HUES48 (cell line): ENCODE measurements around the gene LNX1.

Source experiments
- H3K27ac ChIP-seq: one replicate; pipeline ENCODE4 v1.7.0; 2013; ENCODE audit warnings: low read depth, low read length, inconsistent platforms
- H3K27me3 ChIP-seq: 2 replicates; pipeline ENCODE4 v1.6.1; 2013; ENCODE audit warnings: mild to moderate bottlenecking, low read length; ENCODE audit not compliant: control insufficient read depth, insufficient read depth
- H3K36me3 ChIP-seq: 2 replicates; pipeline ENCODE4 v1.6.1; 2013; ENCODE audit warnings: low read length; ENCODE audit not compliant: control insufficient read depth, insufficient read depth
- H3K4me1 ChIP-seq: 2 replicates; pipeline ENCODE4 v1.6.1; 2013; ENCODE audit warnings: mild to moderate bottlenecking, low read length; ENCODE audit not compliant: control insufficient read depth, insufficient read depth
- H3K4me3 ChIP-seq: 2 replicates; pipeline ENCODE4 v1.5.1; 2013; ENCODE audit warnings: mild to moderate bottlenecking, low read depth, low read length
- H3K9ac ChIP-seq: 2 replicates; pipeline ENCODE4 v1.6.1; 2013; ENCODE audit warnings: mild to moderate bottlenecking, low read depth, low read length, moderate library complexity
- H3K9me3 ChIP-seq: 2 replicates; pipeline ENCODE4 v1.6.1; 2013; ENCODE audit warnings: low read length; ENCODE audit not compliant: control insufficient read depth, insufficient read depth

LNX1 gene

GRCh38 chr4:53573696-53574095 is 17.6 kb downstream of the LNX1 start:
- no peaks in the 10 kb centered on the region for H3K9me3 ChIP-seq
- H3K27ac ChIP-seq, result no peak overlapping the region
- H3K9ac ChIP-seq, result no peak overlapping the region
- no peaks in the 10 kb centered on the region for H3K36me3 ChIP-seq
- no peaks in the 10 kb centered on the region for H3K4me1 ChIP-seq
- H3K4me3 ChIP-seq, result no peak overlapping the region
- no peaks in the 10 kb centered on the region for H3K27me3 ChIP-seq

- Histone ChIP-seq H3K9me3 (no peaks in the 10 kb centered on the region), H3K27ac (no peak overlapping the region), H3K4me1 (no peaks in the 10 kb centered on the region), H3K36me3 (no peaks in the 10 kb centered on the region), H3K9ac (no peak overlapping the region), H3K4me3 (no peak overlapping the region), H3K27me3 (no peaks in the 10 kb centered on the region)
Measured at GRCh38 chr4:53572600-53572994, 18.7 kb downstream of the LNX1 start.

- no peak overlapping the region for H3K4me3 ChIP-seq
- no peaks in the 10 kb centered on the region for H3K9me3 ChIP-seq
- no peak overlapping the region for H3K9ac ChIP-seq
- no peak overlapping the region for H3K27ac ChIP-seq
- H3K27me3 ChIP-seq, result no peaks in the 10 kb centered on the region
- H3K36me3 ChIP-seq, result no peaks in the 10 kb centered on the region
- H3K4me1 ChIP-seq, result no peaks in the 10 kb centered on the region
Measured at GRCh38 chr4:53571936-53572599, 19.2 kb downstream of the LNX1 start.

- H3K9ac ChIP-seq, result no peak overlapping the region
- no peaks in the 10 kb centered on the region for H3K27me3 ChIP-seq
- no peak overlapping the region for H3K4me3 ChIP-seq
- no peaks in the 10 kb centered on the region; the same call in 1 of the 2 replicates for H3K4me1 ChIP-seq
- no peak overlapping the region for H3K27ac ChIP-seq
- H3K9me3 ChIP-seq, result no peaks in the 10 kb centered on the region
- H3K36me3 ChIP-seq, result no peaks in the 10 kb centered on the region
Measured at GRCh38 chr4:53563824-53564223, 27.5 kb downstream of the LNX1 start.

GRCh38 chr4:53562409-53562808 is 28.9 kb downstream of the LNX1 start:
- H3K9me3 ChIP-seq, result no peaks in the 10 kb centered on the region
- H3K9ac ChIP-seq, result no peak overlapping the region
- no peak overlapping the region for H3K27ac ChIP-seq
- peaks cover 7% of the 10 kb centered on the region; the same call in 1 of the 2 replicates for H3K4me1 ChIP-seq
- no peaks in the 10 kb centered on the region for H3K27me3 ChIP-seq
- H3K4me3 ChIP-seq, result no peak overlapping the region
- no peaks in the 10 kb centered on the region for H3K36me3 ChIP-seq

GRCh38 chr4:53559021-53559620 is 32.2 kb downstream of the LNX1 start:
- Histone ChIP-seq H3K27me3 (no peaks in the 10 kb centered on the region), H3K4me1 (peaks cover 7% of the 10 kb centered on the region; the same call in 1 of the 2 replicates), H3K9ac (no peak overlapping the region), H3K36me3 (no peaks in the 10 kb centered on the region), H3K27ac (no peak overlapping the region), H3K4me3 (no peak overlapping the region), H3K9me3 (no peaks in the 10 kb centered on the region)

- no peaks in the 10 kb centered on the region for H3K36me3 ChIP-seq
- H3K9ac ChIP-seq, result no peak overlapping the region
- H3K4me3 ChIP-seq, result no peak overlapping the region
- no peak overlapping the region for H3K27ac ChIP-seq
- peaks cover 7% of the 10 kb centered on the region; the same call in 1 of the 2 replicates for H3K4me1 ChIP-seq
- no peaks in the 10 kb centered on the region for H3K9me3 ChIP-seq
- H3K27me3 ChIP-seq, result no peaks in the 10 kb centered on the region
Measured at GRCh38 chr4:53558065-53558801, 33.1 kb downstream of the LNX1 start.

GRCh38 chr4:53557669-53558064 is 33.6 kb downstream of the LNX1 start:
- Histone ChIP-seq H3K4me1 (peaks cover 7% of the 10 kb centered on the region; the same call in 1 of the 2 replicates), H3K9me3 (no peaks in the 10 kb centered on the region), H3K36me3 (no peaks in the 10 kb centered on the region), H3K27ac (no peak overlapping the region), H3K4me3 (no peak overlapping the region), H3K9ac (no peak overlapping the region), H3K27me3 (no peaks in the 10 kb centered on the region)

- H3K9me3 ChIP-seq, result no peaks in the 10 kb centered on the region
- H3K27me3 ChIP-seq, result no peaks in the 10 kb centered on the region
- H3K4me3 ChIP-seq, result no peak overlapping the region
- H3K9ac ChIP-seq, result no peak overlapping the region
- H3K27ac ChIP-seq, result no peak overlapping the region
- peaks cover 7% of the 10 kb centered on the region; the same call in 1 of the 2 replicates for H3K4me1 ChIP-seq
- H3K36me3 ChIP-seq, result no peaks in the 10 kb centered on the region
Measured at GRCh38 chr4:53556651-53557050, 34.6 kb downstream of the LNX1 start.

GRCh38 chr4:53553486-53554210 is 37.6 kb downstream of the LNX1 start:
- Histone ChIP-seq H3K4me3 (no peak overlapping the region), H3K9ac (no peak overlapping the region), H3K4me1 (peaks cover 7% of the 10 kb centered on the region; the same call in 1 of the 2 replicates), H3K27ac (no peak overlapping the region), H3K9me3 (no peaks in the 10 kb centered on the region), H3K27me3 (no peaks in the 10 kb centered on the region), H3K36me3 (no peaks in the 10 kb centered on the region)
